Urothelium cell line (cell line): Measurements from ENCODE around the gene MNAT1.
"Not testable (repeated sequence)": the region's sequence is repeated elsewhere in the genome, so short reads cannot be mapped to it uniquely, and the experiment has no call there.

Experiments used
- DNase-seq: peaks from one replicate; pipeline ENCODE4 v3.0.0; 2011; ENCODE audit warnings: low spot score, mixed read lengths
- FAIRE-seq: peaks from 2 replicates; lab custom pipeline; 2011; peaks lifted over from hg19 to GRCh38; lab: Jason Lieb, UNC

MNAT1 gene

GRCh38 chr14:60734465-60735242 lies at the start of gene MNAT1:
Gene MNAT1 (plus strand): TSS chr14:60734761. CDS start chr14:60734863, 102 bp downstream.
- FAIRE-seq (peak; percentile 95), DNase-seq (peak; percentile 89)

GRCh38 chr14:60686865-60687264 lies 47.7 kb upstream of the MNAT1 start:
- DNase-seq: no peak
- FAIRE-seq: no peak

GRCh38 chr14:60691383-60692113 lies 43.0 kb upstream of the MNAT1 start:
- FAIRE-seq: peak; percentile 83
- no peak for DNase-seq

- DNase-seq: no peak
- FAIRE-seq: peak; percentile 9
Observed at GRCh38 chr14:60695327-60695726, 39.2 kb upstream of the MNAT1 start.

- DNase-seq: no peak
- FAIRE-seq: no peak
Observed at GRCh38 chr14:60700598-60700997, 34.0 kb upstream of the MNAT1 start.

GRCh38 chr14:60705100-60705499 lies 29.5 kb upstream of the MNAT1 start:
- DNase-seq (no peak), FAIRE-seq (no peak)

- peak; percentile 5 for FAIRE-seq
- DNase-seq: no peak
Observed at GRCh38 chr14:60707858-60708257, 26.7 kb upstream of the MNAT1 start.

- no peak for FAIRE-seq
- no peak for DNase-seq
Observed at GRCh38 chr14:60710494-60710893, 24.1 kb upstream of the MNAT1 start.

GRCh38 chr14:60713513-60713912 lies 21.0 kb upstream of the MNAT1 start:
- DNase-seq: no peak
- FAIRE-seq: peak; percentile 58

- FAIRE-seq (no peak), DNase-seq (no peak)
Observed at GRCh38 chr14:60720391-60720790, 14.2 kb upstream of the MNAT1 start.

- DNase-seq (peak; percentile 27), FAIRE-seq (no peak)
Observed at GRCh38 chr14:60720962-60721325, 13.6 kb upstream of the MNAT1 start.

GRCh38 chr14:60721326-60722106 lies 13.0 kb upstream of the MNAT1 start:
- FAIRE-seq (peak; percentile 98), DNase-seq (peak; percentile 88)

- no peak for DNase-seq
- no peak for FAIRE-seq
Observed at GRCh38 chr14:60722107-60722356, 12.5 kb upstream of the MNAT1 start.

GRCh38 chr14:60722357-60723115 lies 12.0 kb upstream of the MNAT1 start:
- DNase-seq: peak; percentile 71
- FAIRE-seq: peak; percentile 98

GRCh38 chr14:60723116-60723906 lies 11.2 kb upstream of the MNAT1 start:
- DNase-seq (peak; percentile 58), FAIRE-seq (no peak)

GRCh38 chr14:60723907-60724618 lies 10.5 kb upstream of the MNAT1 start, which contains the start of gene SIX4:
Gene SIX4 (minus strand): TSS chr14:60724351. CDS start chr14:60724074, 277 bp downstream.
- peak; percentile 96 for DNase-seq
- FAIRE-seq: peak; percentile 97

GRCh38 chr14:60731291-60731690 lies 3.3 kb upstream of the MNAT1 start:
- DNase-seq, FAIRE-seq: not testable (repeated sequence)

GRCh38 chr14:60732840-60733483 lies 1.6 kb upstream of the MNAT1 start:
- DNase-seq: no peak
- peak; percentile 61 for FAIRE-seq

- FAIRE-seq (no peak), DNase-seq (no peak)
Observed at GRCh38 chr14:60735416-60735815, 855 bp downstream of the MNAT1 start.
